Liver (tissue), 9 donors: Measurements from ENCODE around the gene TRIM33. TPM values are rescaled to one million over a fixed set of nuclear protein-coding genes. Genes with fewer than 3 reads are reported as not detected.

Source experiments
- DNase-seq: peaks from one replicate; pipeline ENCODE4 v3.0.0-alpha.2; 2017; ENCODE audit warnings: low spot score
- H3K27ac ChIP-seq, 2 donors: one replicate each; pipeline ENCODE4 v1.7.0; 2013; ENCODE audit warnings: inconsistent platforms in 2 of 2, low read length in 2 of 2, control low read depth in 1 of 2, low read depth in 1 of 2, mild to moderate bottlenecking in 1 of 2
- H3K27me3 ChIP-seq, 4 donors: one replicate each; pipeline versions ENCODE4 v1.6.1 to v1.7.0; 2013; ENCODE audit warnings: low read length in 3 of 4, inconsistent platforms in 1 of 4, mild to moderate bottlenecking in 1 of 4, moderate library complexity in 1 of 4; ENCODE audit not compliant: control insufficient read depth in 4 of 4, insufficient read depth in 4 of 4
- H3K36me3 ChIP-seq, 4 donors: one replicate each; pipeline versions ENCODE4 v1.6.1 to v1.7.0; 2013; ENCODE audit warnings: low read length in 3 of 4, mild to moderate bottlenecking in 3 of 4, low read depth in 1 of 4, moderate library complexity in 1 of 4; ENCODE audit not compliant: control insufficient read depth in 4 of 4, insufficient read depth in 3 of 4
- H3K4me1 ChIP-seq, 4 donors: one replicate each; pipeline versions ENCODE4 v1.6.1 to v1.7.0; 2013; ENCODE audit warnings: low read length in 3 of 4, mild to moderate bottlenecking in 3 of 4, moderate library complexity in 1 of 4; ENCODE audit not compliant: control insufficient read depth in 4 of 4, insufficient read depth in 4 of 4
- H3K4me3 ChIP-seq, 3 donors: one replicate each; pipeline versions ENCODE4 v1.6.1 to v1.7.0; 2013; ENCODE audit warnings: low read length in 3 of 3, control low read depth in 1 of 3, low read depth in 1 of 3, mild to moderate bottlenecking in 1 of 3
- H3K9ac ChIP-seq, 2 donors: one replicate each; pipeline ENCODE4 v1.7.0; 2013; ENCODE audit warnings: low read length in 2 of 2, mild to moderate bottlenecking in 2 of 2, moderate library complexity in 2 of 2, control low read depth in 1 of 2, low read depth in 1 of 2
- H3K9me3 ChIP-seq, 4 donors: one replicate each; pipeline versions ENCODE4 v1.6.1 to v1.7.0; 2013; ENCODE audit warnings: low read length in 3 of 4; ENCODE audit not compliant: control insufficient read depth in 4 of 4
- ATF3 ChIP-seq: IDR thresholded peaks from 2 replicates; pipeline ENCODE4 v1.6.1; 2016; ENCODE audit warnings: antibody characterized with exemption
- EGR1 ChIP-seq, 2 donors: IDR thresholded peaks; 2 replicates each; pipeline ENCODE4 v1.6.1; 2016 to 2018; ENCODE audit warnings: antibody characterized with exemption in 2 of 2, low read depth in 2 of 2
- FOXA1 ChIP-seq: IDR thresholded peaks from 2 replicates; pipeline ENCODE4 v1.6.1; 2016; ENCODE audit warnings: antibody characterized with exemption
- FOXA2 ChIP-seq: IDR thresholded peaks from 2 replicates; pipeline ENCODE4 v1.6.1; 2016; ENCODE audit warnings: antibody characterized with exemption
- GABPA ChIP-seq, 2 donors: IDR thresholded peaks in 1 of 2; conservative IDR thresholded peaks in 1 of 2; 2 replicates each; pipeline ENCODE4 v1.6.1; 2016; ENCODE audit warnings: antibody characterized with exemption in 2 of 2, mild to moderate bottlenecking in 1 of 2, moderate library complexity in 1 of 2
- HNF4A ChIP-seq, 2 donors: conservative IDR thresholded peaks; 2 replicates each; pipeline ENCODE4 v1.6.1; 2016; ENCODE audit warnings: antibody characterized with exemption in 2 of 2, mild to moderate bottlenecking in 2 of 2
- HNF4G ChIP-seq: IDR thresholded peaks from 2 replicates; pipeline ENCODE4 v1.6.1; 2016; ENCODE audit warnings: antibody characterized with exemption
- JUND ChIP-seq, 2 donors: IDR thresholded peaks; 2 replicates each; pipeline ENCODE4 v1.6.1; 2016; ENCODE audit warnings: antibody characterized with exemption in 2 of 2
- MAX ChIP-seq: IDR thresholded peaks from 2 replicates; pipeline ENCODE4 v1.6.1; 2016; ENCODE audit warnings: antibody characterized with exemption
- NR2F2 ChIP-seq: IDR thresholded peaks from 2 replicates; pipeline ENCODE4 v1.6.1; 2016; ENCODE audit warnings: antibody characterized with exemption
- RAD21 ChIP-seq, 2 donors: IDR thresholded peaks; 2 replicates each; pipeline ENCODE4 v1.6.1; 2016; ENCODE audit warnings: antibody characterized with exemption in 2 of 2, mild to moderate bottlenecking in 2 of 2
- REST ChIP-seq: IDR thresholded peaks from 2 replicates; pipeline ENCODE4 v1.6.1; 2016; ENCODE audit warnings: antibody characterized with exemption, mild to moderate bottlenecking
- RXRA ChIP-seq, 2 donors: IDR thresholded peaks; 2 replicates each; pipeline ENCODE4 v1.6.1; 2017 to 2018; ENCODE audit warnings: antibody characterized with exemption in 2 of 2, mild to moderate bottlenecking in 1 of 2
- SP1 ChIP-seq: IDR thresholded peaks from 2 replicates; pipeline ENCODE4 v1.6.1; 2018; ENCODE audit warnings: antibody characterized with exemption, mild to moderate bottlenecking
- TAF1 ChIP-seq: conservative IDR thresholded peaks from 2 replicates; pipeline ENCODE4 v1.6.1; 2016; ENCODE audit warnings: antibody characterized with exemption, mild to moderate bottlenecking
- YY1 ChIP-seq: IDR thresholded peaks from 2 replicates; pipeline ENCODE4 v1.6.1; 2016; ENCODE audit warnings: antibody characterized with exemption, mild to moderate bottlenecking
- ZBTB33 ChIP-seq: IDR thresholded peaks from 2 replicates; pipeline ENCODE4 v1.6.1; 2016; ENCODE audit warnings: antibody characterized with exemption
- WGBS: extraction: QIAGEN DNeasy Blood & Tissue Kit; methylation state at CpG from one replicate; pipeline ENCODE4 v1.1.7; 2013; 5-methylcytosine and 5-hydroxymethylcytosine counted together
- polyA plus RNA-seq, 2 donors: library from polyadenylated mRNA; stranded (reverse) in 1 of 2; unstranded in 1 of 2; fragments of 200-250 nt in 1 of 2; fragments of >200 nt in 1 of 2; fragmentation: Nextera tagmentation in 1 of 2; extraction: Ambion mirVana in 1 of 2; gene quantifications; one replicate each; pipeline versions ENCODE4 v1.2.1 to v1.2.3, GENCODE V29; 2013 to 2015
- total RNA-seq, 2 donors: library from RNA; depleted of rRNA; stranded (reverse); fragments of >200 nt; gene quantifications; one replicate each; pipeline ENCODE4 v1.2.3, GENCODE V29; 2014
- TF ChIP-seq, protein P1 (sequence below): fragments of 150-350 bp; IDR thresholded peaks from 2 replicates; pipeline ENCODE4 v1.5.1; 2017; ENCODE audit warnings: improper control_type of control experiment, low read depth, low read length; ENCODE audit not compliant: missing input control
- donor health status: healthy.
- donor health status: healthy.
- donor health status: healthy.
- donor health status: healthy.
- donor health status: healthy.

TRIM33 gene
- total and polyA plus RNA-seq, 4 donors, result 4.5 to 30.5 (median 16.6) TPM

DNA sequence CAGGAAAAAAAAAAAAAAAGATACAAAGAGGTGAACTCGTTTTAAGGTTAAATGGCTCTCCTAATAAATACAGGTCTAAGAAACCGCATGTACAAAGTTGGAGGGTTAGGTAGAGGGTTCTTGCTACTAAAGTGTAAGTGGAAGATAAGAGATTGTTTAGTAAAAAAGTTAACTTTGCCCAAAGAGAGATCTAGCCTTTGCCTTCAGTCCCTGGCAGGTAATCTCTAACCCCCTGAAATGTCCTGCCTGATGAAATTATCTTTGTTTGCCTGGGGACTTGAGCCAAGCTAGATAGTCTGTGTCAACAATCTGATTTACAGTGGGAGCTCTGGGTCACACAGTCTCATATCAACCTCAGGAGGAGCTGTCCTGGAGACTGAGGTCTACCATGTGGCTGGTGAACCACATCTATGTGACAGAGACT lies 57.6 kb downstream of the TRIM33 start:
- peak overlapping the region in 1 of 2 donors; percentile 8 for H3K27ac ChIP-seq
- TF ChIP-seq, protein P1, sequence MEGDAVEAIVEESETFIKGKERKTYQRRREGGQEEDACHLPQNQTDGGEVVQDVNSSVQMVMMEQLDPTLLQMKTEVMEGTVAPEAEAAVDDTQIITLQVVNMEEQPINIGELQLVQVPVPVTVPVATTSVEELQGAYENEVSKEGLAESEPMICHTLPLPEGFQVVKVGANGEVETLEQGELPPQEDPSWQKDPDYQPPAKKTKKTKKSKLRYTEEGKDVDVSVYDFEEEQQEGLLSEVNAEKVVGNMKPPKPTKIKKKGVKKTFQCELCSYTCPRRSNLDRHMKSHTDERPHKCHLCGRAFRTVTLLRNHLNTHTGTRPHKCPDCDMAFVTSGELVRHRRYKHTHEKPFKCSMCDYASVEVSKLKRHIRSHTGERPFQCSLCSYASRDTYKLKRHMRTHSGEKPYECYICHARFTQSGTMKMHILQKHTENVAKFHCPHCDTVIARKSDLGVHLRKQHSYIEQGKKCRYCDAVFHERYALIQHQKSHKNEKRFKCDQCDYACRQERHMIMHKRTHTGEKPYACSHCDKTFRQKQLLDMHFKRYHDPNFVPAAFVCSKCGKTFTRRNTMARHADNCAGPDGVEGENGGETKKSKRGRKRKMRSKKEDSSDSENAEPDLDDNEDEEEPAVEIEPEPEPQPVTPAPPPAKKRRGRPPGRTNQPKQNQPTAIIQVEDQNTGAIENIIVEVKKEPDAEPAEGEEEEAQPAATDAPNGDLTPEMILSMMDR, result no peak
- TF ChIP-seq EGR1 (IDR thresholded peaks at IDR 0.05; ENCODE audit: low read depth in 2 of 2) (no peak), FOXA1 (no peak), NR2F2 (no peak), REST (peak; percentile 32), RAD21 (IDR thresholded peaks at IDR 0.05) (peak; percentile 16 to 30), SP1 (peak; percentile 31), FOXA2 (peak; percentile 79), ATF3 (peak; percentile 32), GABPA (IDR thresholded peaks at IDR 0.05 in 1 of 2, conservative IDR thresholded peaks at IDR 0.05 in 1 of 2) (no peak), MAX (peak; percentile 32), JUND (IDR thresholded peaks at IDR 0.05) (peak; percentile 23 to 70), ZBTB33 (peak; percentile 47), YY1 (peak; percentile 51), HNF4G (no peak), TAF1 (no peak), HNF4A (conservative IDR thresholded peaks at IDR 0.05) (peak; percentile 71 to 78), RXRA (IDR thresholded peaks at IDR 0.05) (peak; percentile 66 to 69)
- 30% methylated on average over 2 of the region's 2 CpGs for WGBS
- no peaks in the 10 kb centered on the region for H3K9me3 ChIP-seq
- peaks cover 9 to 43% (median 40%) of the 10 kb centered on the region in 4 donors for H3K4me1 ChIP-seq
- H3K4me3 ChIP-seq, result no peak overlapping the region
- no peak overlapping the region for H3K9ac ChIP-seq
- no peak for DNase-seq
- peaks cover 0 to 6% (median under 1%) of the 10 kb centered on the region in 4 donors for H3K36me3 ChIP-seq
- no peaks in the 10 kb centered on the region for H3K27me3 ChIP-seq
